C4-2B (cell line): ENCODE measurements around the gene ANO10.
"Not testable (repeated sequence)": the region's sequence is repeated elsewhere in the genome, so short reads cannot be mapped to it uniquely, and the experiment has no call there.

Experiments used
- H3K27ac ChIP-seq: fragments of 450-650 bp; 2 replicates; pipeline ENCODE4 v1.5.1; 2017
- ZFX ChIP-seq: fragments of 450-650 bp; IDR thresholded peaks from 2 replicates; pipeline ENCODE4 v1.6.1; 2017
- TF ChIP-seq, protein P1 (sequence below): fragments of 450-650 bp; conservative IDR thresholded peaks from 2 replicates; pipeline ENCODE4 v1.5.1; 2017; ENCODE audit warnings: mild to moderate bottlenecking

The ANO10 gene

DNA sequence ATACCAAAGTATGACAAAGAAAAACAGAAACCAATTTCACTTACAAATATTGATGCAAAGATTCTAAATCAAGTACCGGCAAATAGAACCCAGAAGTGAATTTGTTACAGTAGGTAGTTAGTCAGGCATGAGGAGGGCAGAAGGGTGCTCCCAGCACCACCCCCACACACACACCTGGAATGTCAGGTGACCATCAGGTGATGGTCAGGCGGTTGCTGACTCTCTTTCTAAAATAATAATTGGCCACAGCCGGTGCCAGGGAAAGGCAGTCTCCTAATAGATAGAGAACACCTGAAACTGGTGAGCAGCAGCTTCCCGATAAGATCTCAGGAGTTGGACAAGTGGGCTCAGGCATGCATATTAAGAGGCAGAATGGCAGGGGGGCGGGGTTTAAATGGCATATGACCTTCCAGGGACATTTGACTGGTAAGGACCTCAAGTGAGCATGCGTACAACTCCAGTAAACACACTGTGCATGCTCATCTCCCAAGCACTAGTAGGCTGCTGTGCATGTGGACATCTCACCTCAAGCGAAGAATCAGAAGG lies 131.1 kb downstream of the ANO10 start:
- H3K27ac ChIP-seq, result no peak overlapping the region
- no peak for TF ChIP-seq ZFX
- TF ChIP-seq, protein P1, sequence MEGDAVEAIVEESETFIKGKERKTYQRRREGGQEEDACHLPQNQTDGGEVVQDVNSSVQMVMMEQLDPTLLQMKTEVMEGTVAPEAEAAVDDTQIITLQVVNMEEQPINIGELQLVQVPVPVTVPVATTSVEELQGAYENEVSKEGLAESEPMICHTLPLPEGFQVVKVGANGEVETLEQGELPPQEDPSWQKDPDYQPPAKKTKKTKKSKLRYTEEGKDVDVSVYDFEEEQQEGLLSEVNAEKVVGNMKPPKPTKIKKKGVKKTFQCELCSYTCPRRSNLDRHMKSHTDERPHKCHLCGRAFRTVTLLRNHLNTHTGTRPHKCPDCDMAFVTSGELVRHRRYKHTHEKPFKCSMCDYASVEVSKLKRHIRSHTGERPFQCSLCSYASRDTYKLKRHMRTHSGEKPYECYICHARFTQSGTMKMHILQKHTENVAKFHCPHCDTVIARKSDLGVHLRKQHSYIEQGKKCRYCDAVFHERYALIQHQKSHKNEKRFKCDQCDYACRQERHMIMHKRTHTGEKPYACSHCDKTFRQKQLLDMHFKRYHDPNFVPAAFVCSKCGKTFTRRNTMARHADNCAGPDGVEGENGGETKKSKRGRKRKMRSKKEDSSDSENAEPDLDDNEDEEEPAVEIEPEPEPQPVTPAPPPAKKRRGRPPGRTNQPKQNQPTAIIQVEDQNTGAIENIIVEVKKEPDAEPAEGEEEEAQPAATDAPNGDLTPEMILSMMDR, result no peak

DNA sequence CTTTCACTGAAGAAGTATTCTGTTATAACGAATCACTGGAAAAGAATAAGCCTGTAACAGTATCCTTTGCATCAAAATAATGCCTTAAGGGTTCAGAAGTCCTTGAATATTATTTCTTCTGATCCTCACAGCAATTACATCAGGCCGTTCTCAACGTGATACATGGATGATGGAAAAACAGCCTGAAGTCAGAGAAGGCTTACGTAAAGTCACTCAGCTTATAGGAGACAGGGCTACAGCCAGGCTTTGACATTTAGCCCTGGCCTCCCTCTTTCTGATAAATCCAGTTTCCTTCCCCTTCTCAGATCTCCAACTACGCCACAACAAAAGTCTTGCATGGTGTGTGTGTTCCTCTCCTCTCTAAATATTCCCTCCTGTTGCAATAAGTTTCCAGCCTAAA lies 131.9 kb downstream of the ANO10 start:
- no peak overlapping the region for H3K27ac ChIP-seq
- TF ChIP-seq ZFX, result no peak
- TF ChIP-seq, protein P1, result no peak

DNA sequence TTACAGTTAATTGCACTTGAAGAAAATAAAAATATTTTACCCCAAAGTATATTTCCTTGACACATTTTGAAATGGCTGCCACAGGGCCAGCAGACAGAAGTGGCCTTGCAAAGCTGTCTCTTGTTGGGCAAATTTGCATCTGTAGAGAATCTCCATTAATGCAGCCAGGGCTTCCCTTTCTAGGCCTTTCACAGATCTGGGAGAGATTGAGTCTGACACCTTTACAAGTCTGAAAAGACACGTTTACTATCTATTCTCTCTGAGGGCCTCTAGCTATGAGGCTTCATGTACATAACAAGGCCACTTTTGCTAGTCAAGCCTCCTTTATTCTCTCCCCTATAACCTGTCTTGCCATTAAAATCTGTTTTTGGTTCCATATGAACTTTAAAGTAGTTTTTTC lies 135.9 kb downstream of the ANO10 start:
- no peak overlapping the region for H3K27ac ChIP-seq
- TF ChIP-seq ZFX, result no peak
- TF ChIP-seq, protein P1, result no peak

DNA sequence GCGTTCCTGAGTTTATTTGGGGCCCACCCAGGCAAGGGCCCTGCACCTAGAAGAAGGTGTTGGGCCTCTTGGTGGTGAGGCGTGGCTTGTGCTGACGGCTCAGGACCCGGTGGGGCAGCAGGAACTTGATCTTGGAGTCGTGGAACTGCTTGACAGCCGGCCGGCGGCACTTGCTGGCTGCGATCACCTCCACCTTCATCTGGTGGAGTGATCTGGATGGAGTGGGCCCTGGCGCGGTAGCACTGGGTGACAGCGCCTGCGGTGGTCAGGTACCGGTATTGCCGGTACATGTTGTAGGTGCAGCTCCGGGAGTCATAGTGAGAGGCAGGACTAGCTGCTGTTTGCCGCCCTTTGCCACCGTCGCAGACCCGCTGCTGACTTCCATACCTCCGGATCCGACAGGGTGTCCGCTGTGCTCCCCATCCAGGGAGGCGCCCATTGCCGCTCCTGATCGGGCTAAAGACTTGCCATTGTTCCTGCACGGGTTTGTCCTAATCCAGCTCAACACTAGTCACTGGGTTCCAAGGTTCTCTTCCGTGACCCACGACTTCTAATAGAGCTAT lies 136.8 kb downstream of the ANO10 start:
- TF ChIP-seq, protein P1, result no peak
- no peak overlapping the region for H3K27ac ChIP-seq

DNA sequence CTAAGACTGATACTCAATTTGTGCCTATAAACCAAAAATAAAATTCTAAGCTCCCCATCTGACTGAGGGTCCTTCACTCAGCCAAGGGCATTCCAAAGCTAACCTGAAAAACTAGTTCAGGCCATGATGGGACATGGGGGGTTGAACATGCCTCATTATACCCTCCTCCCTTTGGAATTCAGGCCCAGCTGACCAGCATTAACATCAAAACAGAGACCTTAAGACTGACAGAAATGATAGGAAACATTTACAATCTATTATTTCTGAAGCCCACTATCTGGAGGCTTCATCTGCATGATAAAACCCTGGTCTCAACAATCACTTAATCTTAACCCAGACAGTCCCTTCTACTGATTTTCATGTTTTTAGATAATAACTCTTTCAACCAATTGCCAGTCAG lies 140.4 kb downstream of the ANO10 start:
- no peak for TF ChIP-seq ZFX
- TF ChIP-seq, protein P1, result no peak
- H3K27ac ChIP-seq, result no peak overlapping the region

DNA sequence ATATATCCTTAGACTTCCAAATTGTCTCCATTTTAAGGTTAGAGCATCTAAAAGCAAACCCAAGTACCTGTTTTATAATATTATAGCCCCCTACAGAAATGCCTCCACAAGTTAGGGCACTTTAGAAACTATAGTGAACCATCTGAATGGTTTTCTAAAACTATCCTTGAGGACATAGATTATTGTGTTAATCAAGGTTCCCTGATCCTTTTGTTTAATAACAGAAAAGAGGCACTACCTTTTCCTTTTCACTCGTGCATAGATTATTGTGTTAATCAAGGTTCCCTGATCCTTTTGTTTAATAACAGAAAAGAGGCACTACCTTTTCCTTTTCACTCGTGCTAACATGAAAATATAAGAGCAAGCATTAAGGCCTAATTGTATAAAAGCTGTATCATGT lies 143.0 kb downstream of the ANO10 start:
- H3K27ac ChIP-seq, result not testable (repeated sequence)

DNA sequence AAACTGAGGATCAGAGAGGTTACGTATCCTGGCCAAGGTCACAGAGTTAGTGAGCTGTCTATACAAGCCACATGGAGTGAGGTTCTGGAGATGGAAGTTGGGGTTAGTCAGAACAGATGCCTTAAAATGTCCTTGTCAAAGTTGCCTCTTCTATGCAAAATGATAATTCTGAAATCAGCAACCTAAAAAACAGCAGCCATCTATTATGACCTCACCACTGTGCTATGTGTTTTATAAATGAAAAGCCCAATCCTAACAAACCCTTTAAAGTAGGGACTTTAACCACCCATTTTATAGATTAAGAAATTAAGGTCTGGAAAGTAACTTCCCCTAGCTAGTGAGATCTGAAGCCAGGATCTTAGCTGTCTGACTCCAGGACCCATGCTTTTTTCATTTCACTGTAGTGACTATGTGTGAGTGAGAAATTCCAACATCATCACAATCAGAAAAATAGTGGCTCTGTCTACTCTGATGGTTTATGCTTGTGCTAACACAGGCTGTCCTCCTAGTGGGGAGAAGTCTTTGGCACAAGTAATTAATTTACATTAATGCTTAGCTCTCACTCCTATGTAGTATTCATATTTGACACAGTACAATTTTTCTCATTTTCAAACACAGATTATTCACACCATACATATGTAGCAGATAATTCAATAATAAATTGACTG lies 143.6 kb downstream of the ANO10 start:
- no peak for TF ChIP-seq ZFX
- TF ChIP-seq, protein P1, result no peak

DNA sequence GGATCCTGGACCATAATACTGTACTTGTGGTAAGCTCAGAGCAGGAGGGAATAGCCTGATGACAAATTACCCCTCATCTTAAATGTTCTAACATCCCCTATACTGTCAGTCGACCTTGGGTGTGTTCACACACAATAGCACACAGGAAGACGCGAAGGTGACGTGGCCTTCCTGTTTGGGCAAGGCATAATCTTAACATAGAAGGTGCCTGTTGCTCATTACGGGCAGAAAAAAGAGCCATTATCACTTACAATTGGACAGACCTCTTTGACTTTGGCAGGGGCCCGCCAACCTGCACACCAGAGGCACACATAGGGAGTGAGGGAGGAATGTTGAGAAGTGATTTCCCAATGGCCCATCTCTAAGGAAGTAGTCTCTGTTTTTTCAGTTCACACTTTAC lies 144.2 kb downstream of the ANO10 start:
- H3K27ac ChIP-seq, result no peak overlapping the region
- TF ChIP-seq ZFX, result no peak
- TF ChIP-seq, protein P1, result no peak

More for the DNA sequence above, 143.6 kb downstream of the ANO10 start:
- H3K27ac ChIP-seq, result no peak overlapping the region
